Measurements from ENCODE around the gene FAM120AOS.
A peak's percentile ranks its signal among the peaks of the same experiment; 100 is the strongest.
"Not testable (repeated sequence)": the region's sequence is repeated elsewhere in the genome, so short reads cannot be mapped to it uniquely, and the experiment has no call there.

The FAM120AOS gene

DNA sequence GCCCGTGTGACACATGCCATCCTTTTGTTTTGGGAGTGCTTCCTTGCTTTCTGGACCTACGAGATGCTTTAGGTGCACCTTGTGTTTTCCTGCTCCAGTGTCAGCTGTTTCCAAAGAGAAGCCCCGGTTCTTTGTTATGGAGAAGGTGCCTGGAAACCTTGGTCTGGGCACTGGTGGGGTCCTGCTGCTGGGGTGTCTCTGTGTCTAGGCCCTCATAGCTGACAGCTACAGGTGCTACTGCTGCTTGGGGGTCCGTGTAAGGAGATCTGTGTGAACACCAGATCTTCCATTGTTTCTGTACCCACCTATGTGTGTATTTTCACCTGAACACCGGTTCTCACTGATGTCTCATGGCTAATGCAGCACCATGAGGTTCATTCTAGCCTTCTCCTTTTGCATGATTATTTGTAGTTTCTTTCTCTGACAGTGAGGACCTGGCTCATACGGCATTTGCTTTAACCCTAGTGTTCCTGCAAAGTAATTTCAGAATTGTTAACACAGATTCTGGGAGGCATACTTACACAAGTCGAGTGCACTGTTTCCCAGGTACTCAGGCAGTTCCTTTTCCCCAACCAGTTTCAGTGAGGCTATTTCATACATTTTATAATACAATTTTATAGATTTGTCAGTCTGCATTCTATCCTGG is 13.2 kb upstream of the FAM120AOS start:
- DNase-seq, result peak; percentile 8

DNA sequence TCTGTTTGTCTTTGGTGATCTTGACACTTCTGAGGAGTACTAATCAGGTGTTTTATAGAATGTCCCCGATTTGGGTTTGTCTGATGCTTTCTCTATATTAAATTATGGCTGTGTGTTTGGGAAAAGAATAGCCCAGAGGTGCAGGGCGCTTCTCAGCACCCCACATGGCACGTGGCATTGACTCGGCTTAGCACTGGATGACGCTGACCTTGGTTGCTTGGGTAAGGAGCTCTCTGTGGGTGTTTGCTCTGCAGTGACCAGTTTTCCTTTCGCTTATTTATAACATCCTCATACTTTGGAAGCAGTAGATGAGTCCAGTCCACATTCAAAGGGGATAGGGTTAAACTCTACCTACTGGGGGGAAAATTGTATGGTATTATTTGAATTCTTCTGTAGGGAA is 12.5 kb upstream of the FAM120AOS start:
- DNase-seq, result no peak

DNA sequence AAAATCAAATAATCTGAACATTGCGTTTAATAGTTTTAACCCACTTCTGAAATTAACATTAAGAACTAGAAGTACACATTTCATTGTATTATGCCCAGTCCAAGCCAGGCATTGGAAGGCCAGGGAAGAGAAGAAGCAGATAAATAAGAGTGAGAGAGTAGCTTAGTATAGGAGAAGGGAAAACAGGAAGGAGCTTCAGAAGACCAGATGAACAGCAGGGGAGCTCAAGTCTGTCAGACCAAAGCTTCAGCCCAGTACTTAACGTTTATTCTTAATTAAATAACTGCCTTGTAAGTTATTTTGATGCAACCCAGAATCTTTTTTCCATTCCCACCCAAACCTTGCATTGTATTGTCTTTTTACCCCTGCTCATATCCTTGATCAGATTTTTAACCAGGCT is 11.5 kb upstream of the FAM120AOS start:
- DNase-seq, result no peak

DNA sequence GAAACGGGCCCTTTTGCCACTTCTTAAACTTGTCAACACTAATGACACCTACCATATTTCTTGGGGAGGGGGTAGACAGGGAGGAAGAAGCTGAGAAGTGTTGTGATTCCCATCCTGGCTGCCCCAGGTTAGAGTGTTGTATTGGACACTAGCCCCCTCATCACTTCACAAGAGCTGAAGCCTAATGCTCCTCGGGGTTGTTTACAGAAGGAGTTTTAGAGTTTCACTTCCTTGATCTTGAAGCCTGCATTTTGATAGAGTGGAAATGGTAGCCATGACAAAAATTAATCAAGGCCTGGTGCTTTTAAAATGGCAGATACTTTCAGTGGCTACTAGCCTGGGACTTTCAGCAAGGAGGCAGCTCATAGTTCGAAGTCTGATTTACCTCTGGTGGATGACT is 11.0 kb upstream of the FAM120AOS start:
- no peak for DNase-seq

DNA sequence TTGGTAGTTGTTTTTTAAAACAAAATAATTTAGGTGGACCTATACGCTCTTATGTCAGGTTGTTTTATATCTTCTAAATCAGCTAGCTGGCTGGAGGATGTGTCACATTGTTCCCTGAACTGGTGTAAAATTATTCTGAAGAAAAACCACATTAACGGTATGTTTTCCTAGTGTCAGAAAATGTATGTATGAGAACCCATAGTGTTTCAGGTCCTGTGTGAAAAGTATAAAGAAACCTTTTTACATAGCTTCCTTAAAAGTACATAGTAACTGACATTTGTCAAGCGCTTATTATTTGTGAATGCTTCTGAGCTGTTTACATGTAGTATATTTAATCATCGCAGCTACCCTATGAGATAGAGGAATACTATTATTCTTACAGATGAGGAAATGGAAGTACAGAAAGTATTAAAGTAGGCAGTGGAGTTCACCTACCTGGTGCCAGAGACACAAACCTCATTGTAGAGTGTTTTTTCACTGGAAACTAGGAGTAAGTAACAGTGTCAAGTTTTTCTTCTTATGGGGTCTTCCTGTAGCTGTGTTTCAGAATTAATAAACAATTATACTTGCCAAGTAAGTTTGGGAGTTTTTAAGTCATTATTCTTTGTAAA is 10.4 kb upstream of the FAM120AOS start:
- DNase-seq, result no peak

DNA sequence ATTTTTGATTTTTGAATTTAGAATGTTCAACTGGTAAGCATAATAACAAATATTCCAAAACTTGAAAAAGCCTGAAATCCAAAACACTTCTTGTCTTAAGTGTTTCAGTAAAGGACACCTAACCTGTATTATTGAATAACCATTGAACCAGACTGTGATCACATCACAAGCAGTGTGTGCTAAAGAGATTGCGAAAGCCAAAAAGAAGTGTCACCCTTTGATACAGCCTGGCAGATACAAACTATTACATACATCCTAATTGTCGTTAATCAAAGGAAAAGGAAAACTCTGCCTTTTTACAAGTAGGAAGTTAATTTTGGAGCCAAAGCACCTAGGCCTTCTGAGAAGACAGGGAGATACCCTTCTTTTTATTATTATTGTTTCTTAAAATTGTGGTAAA is 8.4 kb upstream of the FAM120AOS start:
- DNase-seq, result no peak

DNA sequence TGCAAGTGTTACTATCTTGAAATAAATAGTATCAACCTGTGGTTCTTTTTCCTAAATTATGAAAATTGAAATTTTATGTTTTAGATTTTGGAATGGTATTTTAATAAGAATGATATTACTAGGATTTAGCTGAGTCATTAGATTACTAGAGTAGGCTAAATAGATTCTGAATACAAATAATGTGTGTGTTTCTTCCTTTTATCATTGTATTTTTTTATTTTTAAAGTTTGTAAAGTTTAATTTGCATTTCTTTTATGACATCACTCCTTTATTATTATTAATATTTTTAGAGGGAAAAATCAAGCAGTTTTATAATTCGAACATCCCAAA is 8.0 kb upstream of the FAM120AOS start:
- DNase-seq, result no peak

DNA sequence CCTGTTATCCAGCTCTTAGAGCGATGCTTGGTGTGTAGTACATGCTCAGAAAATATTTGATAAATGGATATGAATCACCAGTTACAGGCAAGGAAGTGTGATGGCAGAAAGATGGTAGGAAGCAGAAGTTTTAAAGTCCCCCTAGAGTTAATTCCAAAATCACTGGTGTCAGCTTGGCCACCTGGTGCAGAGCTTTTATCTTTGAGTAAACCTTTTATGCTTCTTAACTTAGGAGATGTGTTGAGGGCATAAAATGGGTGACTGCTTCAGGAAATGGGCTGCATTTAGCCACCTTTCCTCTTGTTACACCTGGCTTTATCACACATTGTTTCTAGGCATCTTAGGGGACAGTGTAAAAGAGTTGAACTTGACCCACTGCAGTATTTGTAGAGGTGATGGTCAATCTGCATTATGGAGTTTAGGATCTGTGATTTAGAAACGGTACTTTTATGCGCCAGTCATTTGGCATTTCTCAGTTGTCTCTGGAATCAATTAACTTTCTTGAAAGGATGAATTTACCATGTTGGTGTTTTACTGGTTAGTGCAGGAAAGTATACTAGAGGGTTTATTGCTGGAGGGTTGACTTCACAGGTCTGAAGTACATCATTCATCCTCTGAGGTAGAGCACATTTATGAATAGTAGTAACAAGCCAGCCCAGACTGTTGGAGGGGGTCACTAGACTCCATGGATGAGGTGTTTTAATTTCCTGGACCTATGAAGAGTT is 7.5 kb upstream of the FAM120AOS start:
- DNase-seq, result no peak

DNA sequence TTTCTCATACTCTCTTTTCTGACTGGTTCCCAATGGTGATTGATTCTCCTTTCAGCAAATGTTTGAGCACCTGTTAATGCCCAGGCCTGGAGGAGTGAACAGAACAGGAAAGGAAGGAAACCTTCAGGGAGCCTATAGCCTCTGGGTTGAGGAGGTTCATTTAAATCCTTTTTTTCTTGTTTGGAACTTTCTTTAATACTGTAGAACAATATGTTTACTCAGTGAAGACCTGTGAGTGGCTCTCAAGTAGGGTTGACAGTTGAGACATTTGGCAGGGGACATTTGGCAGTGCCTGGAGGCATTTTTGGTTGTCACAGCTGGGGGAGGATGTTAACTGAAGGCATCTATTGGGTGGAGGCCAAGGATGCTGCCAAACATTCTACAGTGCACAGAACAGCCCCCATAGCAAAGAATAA is 6.1 kb upstream of the FAM120AOS start:
- no peak for DNase-seq

DNA sequence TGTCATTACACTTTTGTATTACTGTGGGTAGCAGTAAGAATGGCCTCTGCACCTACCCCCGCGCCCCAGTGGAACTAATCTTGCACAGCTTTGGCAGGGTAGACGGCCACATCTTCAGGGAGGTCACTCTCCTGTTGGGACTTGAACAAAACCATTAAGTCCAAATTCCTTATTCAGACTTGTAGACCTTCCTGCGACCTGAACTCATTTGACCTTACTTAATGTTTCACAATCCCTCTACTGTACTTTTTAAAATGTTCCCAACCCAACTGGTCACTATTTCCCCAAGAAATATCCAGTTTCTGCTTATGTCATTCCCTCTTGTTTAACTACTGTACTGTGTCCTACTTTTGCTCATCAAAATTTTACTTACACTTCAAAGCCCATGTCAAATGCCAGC is 5.3 kb upstream of the FAM120AOS start:
- DNase-seq, result no peak

DNA sequence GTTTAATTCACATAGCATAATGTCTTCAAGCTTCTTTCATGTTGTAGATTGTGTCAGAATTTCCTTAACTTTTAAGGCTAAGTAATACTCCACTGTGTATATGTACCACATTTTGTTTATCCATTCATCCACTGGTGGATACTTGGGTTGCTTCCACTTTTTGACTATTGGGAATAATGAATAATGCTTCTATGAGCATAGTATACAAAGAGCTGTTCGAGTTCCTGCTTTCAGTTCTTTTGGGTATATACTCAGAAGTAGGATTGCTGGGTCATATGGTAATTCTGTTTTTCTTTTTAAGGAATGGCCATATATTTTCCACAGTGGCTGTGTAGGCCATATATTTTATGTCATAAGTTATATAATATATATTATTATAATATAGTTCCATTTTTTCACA is 3.6 kb upstream of the FAM120AOS start:
- DNase-seq, result no peak

DNA sequence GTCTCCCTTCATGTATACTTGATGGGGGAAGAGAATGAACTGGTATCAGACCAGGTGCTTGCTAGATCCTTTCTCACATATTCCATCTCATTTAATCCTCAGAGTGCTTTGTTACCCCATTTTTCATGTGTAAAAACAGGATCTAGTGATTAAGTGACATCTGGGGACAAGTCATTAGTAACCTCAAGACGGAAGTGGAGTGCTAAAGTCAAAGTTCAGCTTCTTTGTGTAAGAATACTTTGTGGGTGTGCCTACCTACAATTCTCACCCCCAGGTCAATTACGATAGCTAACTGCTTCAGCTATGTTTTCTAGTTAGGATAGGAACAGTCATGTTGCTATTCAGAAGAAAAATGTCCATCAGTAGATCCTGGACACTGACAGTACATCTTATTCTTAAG is 3.1 kb upstream of the FAM120AOS start:
- DNase-seq, result no peak

DNA sequence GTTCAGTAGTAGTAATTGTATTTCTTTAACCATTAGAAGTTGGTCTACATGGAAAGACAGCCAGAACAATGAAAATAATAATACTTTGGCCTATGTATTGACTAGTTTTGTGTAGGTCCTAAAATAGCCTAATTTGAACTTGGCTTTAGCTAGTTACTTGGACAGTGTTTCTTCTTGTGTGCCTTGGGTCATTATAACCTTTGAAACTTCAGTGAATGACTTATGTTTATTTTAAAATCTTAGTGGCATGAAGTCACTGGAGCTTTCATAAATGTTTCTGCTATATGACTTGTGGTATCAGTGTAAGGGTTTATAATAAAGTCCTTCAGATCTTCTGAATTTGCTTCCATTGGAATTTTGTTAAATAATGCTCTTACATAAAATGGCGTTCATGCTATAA is 2.6 kb upstream of the FAM120AOS start:
- DNase-seq, result no peak

DNA sequence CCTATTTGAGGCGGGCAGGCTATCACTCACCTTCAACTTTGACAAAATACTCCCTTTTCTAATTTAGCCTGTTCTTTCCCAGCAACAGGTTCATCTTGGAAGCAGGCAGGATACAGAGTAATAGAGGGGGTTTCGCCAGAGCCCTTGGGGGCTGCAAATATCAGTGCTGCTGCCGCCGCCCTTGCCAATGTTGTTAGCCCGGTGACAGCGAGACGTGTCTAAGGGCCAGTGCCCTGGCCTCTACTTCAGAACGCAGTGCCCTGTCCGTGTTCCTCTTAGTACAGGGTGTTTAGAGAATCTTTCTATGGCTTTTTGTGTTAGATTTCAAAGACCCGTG is 703 bp downstream of the FAM120AOS start:
- DNase-seq, result peak; percentile 54

DNA sequence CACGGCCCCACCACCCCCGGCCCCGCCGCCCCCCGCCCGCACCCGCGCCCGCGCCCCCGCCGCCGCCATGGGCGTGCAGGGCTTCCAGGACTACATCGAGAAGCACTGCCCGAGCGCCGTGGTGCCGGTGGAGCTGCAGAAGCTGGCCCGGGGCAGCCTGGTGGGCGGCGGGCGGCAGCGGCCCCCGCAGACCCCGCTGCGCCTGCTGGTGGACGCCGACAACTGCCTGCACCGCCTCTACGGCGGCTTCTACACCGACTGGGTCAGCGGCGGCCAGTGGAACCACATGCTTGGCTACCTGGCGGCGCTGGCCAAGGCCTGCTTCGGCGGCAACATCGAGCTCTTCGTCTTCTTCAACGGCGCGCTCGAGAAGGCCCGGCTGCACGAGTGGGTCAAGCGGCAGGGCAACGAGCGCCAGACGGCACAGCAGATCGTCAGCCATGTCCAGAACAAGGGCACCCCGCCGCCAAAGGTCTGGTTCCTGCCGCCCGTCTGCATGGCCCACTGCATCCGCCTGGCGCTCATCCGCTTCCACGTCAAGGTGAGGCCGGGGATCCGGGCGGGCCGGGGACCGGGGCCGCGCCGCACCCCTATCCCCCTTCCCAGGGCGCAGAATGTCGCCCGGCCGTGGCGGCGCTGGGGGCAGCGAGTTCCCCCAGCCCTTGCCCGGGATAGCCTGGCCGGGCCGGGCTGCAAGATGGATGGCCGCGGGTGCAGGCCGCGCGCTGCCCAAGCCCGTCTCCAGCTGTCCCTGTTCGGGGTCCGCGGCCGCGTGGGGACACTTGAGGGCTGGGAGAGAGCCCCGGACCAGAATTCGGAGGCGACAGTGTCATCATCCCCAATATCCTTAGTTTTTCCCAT is 1.3 kb downstream of the FAM120AOS start:
- peak; percentile 36 for DNase-seq

DNA sequence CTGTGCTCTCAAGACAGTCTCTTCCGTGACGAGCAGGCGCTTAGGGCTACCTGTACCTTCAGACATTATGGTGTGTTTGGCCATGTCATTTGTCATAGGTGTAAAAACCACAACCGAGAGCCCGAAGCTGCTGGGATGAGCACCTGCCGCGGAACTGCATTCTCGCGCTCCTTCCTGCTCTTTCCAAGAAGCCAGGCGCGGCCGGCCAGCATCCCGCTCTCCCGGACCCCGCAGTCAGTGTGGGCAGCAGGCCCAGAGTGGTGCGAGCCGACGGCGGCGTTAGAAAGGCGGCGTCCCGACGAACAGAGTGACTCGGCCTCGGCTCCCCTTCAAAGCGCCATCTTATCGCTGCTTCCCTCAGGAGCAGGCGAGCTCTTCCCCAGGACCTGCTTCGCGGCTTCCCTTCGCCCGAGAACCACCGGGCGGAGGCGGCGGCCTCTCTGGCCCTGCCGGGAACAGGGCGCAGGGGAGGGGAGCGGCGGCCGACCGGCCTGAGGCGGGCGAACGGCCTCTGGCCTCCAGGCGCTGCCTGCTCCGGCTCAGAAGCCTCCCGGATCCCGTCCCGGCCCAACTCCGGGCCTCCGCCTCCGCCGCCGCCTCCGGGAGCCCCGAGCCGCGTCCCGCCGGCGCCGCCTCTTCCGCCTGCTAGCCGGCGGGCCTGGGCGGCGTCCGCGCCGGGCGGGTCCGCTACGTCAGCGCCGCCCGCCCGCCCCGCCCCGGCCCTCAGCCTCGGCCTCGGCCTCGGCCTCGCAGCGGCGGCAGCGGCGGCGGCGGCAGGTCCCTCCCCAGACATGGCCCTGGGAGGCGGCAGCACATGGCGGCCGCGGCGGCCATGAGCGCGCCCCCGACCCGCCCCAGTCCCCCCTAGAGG is 2.2 kb downstream of the FAM120AOS start, which contains the start of gene FAM120A:
FAM120A (plus strand) TSS at position 741 of the 871 bp plus-strand sequence. CDS start 231 bp downstream, outside the sequence.
- DNase-seq, result peak; percentile 72

DNA sequence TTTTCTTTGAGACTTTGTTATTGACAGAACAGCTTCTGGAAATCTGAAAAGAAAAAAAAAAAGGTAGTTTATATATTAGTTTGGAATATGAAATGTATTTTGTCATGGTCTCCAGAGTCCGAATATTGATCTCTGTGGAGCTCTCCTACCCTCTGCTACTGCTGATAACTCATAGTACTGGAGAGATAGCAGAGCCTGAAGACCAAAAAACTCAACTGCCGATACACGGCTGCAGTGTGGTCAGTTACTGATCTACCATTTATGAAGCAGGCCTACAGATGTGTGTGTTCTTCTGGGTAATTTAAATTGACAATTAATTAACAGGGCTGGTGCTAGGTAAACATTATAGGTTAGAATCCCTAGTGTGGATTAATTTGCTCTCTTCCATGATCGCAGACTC is 5.7 kb downstream of the FAM120AOS start:
- no peak for DNase-seq

DNA sequence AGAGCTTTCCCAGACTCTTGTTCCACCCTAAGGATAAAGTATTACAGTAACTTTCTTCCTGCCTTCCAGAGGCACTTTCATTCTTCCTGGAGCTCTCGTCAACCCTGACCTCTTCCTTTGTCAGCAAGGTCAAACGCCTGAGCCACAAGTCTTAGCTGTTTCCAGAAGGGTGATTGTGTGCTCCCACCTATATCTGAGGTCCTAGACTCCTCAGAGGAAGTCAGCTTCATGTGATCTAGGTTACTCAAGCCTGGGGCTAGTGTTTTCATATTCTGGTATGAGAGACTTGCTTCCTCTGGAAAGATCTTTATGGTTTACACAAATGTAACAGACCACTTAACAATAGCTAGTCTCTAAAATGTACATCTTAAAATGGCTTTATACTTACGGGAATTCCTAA is 7.3 kb downstream of the FAM120AOS start:
- no peak for DNase-seq

DNA sequence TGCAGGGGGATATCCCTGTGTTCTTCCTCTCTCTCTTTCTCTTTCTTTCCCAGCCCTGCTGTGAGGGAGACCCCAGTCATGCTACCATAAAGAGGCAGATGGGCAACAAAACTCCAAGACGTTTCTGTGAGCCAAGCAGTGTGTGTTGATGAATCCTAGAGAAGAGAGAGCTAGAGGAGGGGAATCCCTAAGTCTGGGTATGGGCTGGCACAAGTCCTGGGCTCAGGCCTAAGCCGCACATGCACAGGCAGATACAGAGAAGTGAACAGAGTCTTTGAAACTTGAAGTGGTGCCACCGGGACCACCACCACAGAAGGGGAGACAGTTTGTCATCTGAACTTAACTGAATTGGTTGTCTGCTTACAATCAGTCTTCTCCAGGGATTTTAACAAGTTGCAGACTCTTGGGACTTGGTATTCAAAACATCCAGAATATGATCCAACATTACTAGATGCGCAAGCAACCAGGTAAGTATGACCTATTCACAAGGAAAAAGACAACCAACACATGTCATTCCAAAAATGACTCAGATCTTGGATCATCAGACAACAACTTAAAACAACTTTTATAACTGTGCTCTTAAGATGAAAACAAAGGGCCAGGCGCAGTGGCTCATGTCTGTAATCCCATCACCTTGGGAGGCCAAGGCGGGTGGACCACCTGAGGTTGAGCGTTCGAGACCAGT is 12.3 kb downstream of the FAM120AOS start:
- DNase-seq, result no peak

DNA sequence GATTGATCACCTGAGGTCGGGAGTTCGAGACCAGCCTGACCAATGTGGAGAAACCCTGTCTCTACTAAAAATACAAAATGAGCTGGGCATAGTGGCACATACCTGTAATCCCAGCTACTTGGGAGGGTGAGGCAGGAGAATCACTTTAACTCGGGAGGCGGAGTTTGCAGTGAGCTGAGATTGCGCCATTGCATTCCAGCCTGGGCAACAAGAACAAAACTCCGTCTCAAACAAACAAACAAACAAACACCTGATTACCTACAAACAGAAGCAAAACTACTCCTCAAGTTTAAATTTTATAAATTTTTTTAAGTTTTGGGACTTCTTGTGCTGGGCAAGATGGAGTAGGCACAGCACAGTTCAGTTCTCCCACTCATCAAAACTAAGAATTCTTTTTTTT is 14.1 kb downstream of the FAM120AOS start:
- not testable (repeated sequence) for DNase-seq

DNA sequence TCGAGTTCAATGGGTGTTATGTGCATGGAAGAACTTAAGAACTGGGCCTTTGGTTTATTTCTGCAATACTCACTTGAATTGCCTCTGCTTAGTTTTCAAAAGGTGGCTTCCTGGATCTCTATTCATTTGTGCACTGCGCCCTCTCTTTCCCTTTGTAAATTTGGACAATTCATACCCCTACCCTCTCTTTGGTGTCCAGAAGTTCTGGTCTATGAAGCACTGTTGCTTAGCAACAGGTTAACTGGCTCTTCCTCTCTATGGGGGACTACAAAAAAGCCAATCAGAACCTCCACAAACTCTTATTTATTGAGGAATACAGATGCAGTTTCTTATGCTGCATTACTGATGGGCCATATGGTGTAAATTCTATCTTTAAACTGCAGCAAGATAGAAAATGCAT is 15.4 kb downstream of the FAM120AOS start:
- peak; percentile 12 for DNase-seq
